ENCODE data around the gene HOMER3. TPM values are rescaled to one million over a fixed set of nuclear protein-coding genes. Genes with fewer than 3 reads are reported as not detected.
"Not testable (repeated sequence)": the region's sequence is repeated elsewhere in the genome, so short reads cannot be mapped to it uniquely, and the experiment has no call there.

The HOMER3 gene
- total RNA-seq, 2 donors from 2014 or later, result 28.8 to 37.0 TPM

- intact Hi-C loops (cut with DNase I), result no loop called here
- DNase-seq (ENCODE audit: low spot score), result peak; percentile 79
Observed at GRCh38 chr19:18906605-18907519, 34.2 kb downstream of the HOMER3 start.

GRCh38 chr19:18905513-18906236, 35.3 kb downstream of the HOMER3 start:
- peak; percentile 76 for DNase-seq (ENCODE audit: low spot score)

DNA sequence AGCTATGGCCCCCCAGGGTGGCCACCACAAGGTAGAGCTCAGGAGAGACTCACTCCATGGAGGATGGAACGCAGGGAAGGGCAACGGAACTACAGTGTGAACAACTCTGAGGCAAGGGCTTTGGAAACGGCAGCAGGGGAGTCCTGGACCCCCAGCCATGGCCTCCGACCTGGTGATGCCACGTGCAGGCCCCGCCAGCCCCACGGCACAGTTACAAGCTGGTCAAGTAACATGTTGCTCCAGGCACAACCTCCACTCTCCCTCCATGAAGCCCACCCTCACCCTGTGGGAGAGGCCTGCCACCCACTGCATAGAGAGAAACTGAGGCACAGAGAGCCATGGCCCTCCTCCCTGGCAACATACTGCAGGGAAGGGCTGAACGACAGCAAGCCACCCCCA, 36.0 kb downstream of the HOMER3 start:
- no peak for DNase-seq (ENCODE audit: low spot score)
- intact Hi-C loops (cut with DNase I), result no loop called here

More at GRCh38 chr19:18905513-18906236, 35.3 kb downstream of the HOMER3 start:
- intact Hi-C loops (cut with DNase I), result no loop called here

DNA sequence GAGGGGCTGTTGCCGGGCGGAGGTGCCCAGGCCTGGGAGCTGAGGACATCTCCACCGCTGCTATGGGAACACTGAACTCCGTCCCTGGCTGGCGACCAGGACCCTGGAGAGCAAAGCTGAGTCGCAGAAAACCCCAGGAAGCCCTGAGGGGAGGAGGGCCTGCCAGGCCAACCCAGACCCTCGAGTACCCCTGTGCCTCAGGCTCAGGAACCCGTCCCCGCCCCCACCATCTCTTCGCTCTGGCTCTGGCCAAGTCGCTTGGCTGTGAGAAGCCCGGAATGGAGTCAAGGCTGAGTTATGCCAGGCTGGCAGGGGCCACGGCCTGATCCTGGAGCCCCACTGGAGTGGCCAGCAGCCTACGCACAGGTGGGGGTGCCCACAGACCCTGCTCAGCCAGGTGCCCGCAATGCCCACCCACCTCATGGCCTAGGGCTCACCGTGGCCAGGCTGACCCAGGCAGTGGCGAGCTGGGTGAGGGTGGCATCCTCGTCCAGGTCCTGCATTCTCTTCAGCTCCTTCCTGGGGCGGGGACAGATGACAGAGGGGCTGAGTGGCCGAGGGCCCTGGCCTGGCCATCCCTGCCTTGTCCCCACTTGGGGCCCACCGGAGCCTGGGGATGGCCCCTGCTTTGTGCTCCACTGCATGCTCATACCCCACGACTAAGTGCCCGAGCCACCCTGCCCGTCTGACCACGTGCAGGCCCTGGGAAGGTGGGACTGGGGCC, 36.5 kb downstream of the HOMER3 start:
- intact Hi-C loops (cut with DNase I), result loop anchor here in 1 of 2 donors (5.0 kb wide), 1 partner anchor 392 kb away; no protein-coding TSS in a partner anchor
- DNase-seq (ENCODE audit: low spot score), result no peak

DNA sequence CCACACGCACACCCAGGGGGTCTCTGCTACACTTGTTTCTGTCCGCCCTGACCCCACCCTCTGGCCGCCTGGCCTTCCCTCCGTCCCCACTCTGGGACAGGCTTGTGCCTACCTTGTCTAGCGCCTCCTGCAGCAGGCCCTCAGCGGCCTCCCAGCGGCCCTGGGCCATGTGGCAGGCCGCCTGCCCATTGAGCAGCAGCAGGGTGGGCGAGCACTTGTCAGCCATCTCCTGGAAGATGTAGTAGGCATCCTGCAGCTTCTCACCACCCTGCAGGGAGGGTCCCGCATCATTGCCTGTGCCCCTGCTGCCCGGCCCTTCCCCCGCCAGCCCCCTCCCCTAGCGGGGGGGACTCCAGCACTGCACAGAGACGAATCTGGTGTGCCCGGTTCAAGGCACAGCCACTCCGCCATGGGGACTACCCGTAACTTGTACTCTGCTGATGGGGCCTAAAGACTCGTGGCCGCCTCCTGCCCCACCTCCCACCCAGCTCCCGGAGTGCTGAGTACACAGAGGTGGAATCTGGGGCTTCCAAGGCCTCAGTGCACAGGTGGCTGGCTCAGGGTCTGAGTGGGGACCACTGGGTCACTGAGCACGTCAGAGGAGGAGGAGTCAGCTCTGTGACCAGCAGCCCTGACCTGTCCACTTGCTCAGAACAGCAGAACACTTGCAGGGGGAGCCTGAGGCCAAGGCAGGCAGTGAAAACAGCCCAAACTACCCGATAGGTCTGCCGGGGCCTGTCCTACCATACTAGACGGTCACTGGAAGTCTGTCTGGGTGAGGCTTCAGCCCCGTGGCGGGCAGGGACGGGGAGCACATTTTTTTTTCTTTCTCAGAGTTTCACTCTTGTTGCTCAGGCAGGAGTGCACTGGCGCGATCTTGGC, 37.6 kb downstream of the HOMER3 start:
- DNase-seq (ENCODE audit: low spot score), result no peak
- intact Hi-C loops (cut with DNase I), result loop anchor here in 1 of 2 donors (5.0 kb wide), 1 partner anchor 391 kb away; no protein-coding TSS in a partner anchor

DNA sequence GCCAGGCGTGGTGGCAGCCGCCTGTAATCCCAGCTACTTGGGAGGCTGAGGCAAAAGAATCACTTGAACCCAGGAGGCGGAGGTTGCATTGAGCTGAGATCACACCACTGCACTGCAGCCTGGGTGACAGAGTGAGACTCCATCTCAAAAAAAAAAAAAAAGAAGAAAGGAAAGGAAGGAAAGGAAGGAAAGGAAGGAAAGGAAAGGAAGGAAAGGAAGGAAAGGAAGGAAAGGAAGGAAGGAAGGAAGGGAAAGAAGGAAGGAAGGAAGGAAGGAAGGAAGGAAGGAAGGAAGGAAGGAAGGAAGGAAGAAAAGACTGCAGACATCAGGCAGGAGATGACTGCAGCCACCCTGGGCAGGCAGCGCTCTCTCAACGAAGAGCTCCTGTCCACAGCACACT, 38.5 kb downstream of the HOMER3 start:
- intact Hi-C loops (cut with DNase I), result loop anchor here in 1 of 2 donors (5.0 kb wide), 1 partner anchor 390 kb away; no protein-coding TSS in a partner anchor
- DNase-seq (ENCODE audit: low spot score), result not testable (repeated sequence)

DNA sequence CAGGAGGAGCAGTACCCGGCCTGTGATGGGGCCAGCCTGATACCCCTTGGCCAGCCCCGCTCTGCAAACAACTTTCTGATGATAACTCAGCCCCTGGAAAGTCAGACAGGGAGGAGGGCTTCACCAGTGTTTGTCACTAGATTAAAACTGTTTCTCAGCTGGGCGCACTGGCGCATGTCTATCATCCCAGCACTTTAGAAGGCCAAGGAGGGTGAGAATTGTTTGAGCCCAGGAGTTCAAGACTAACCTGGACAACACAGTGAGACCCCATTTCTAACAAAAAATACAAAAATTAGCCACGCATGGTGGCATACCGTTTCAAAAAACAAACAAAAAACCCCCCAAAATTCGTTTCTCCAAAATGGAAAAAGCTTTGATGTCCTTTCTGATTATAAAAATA, 39.5 kb downstream of the HOMER3 start:
- intact Hi-C loops (cut with DNase I), result loop anchor here in 1 of 2 donors (5.0 kb wide), 1 partner anchor 389 kb away; no protein-coding TSS in a partner anchor
- no peak for DNase-seq (ENCODE audit: low spot score)

- DNase-seq (ENCODE audit: low spot score), result no peak
- intact Hi-C loops (cut with DNase I), result loop anchor here in 1 of 2 donors (5.0 kb wide), 1 partner anchor 389 kb away; no protein-coding TSS in a partner anchor
Observed at GRCh38 chr19:18900700-18901481, 40.1 kb downstream of the HOMER3 start.

DNA sequence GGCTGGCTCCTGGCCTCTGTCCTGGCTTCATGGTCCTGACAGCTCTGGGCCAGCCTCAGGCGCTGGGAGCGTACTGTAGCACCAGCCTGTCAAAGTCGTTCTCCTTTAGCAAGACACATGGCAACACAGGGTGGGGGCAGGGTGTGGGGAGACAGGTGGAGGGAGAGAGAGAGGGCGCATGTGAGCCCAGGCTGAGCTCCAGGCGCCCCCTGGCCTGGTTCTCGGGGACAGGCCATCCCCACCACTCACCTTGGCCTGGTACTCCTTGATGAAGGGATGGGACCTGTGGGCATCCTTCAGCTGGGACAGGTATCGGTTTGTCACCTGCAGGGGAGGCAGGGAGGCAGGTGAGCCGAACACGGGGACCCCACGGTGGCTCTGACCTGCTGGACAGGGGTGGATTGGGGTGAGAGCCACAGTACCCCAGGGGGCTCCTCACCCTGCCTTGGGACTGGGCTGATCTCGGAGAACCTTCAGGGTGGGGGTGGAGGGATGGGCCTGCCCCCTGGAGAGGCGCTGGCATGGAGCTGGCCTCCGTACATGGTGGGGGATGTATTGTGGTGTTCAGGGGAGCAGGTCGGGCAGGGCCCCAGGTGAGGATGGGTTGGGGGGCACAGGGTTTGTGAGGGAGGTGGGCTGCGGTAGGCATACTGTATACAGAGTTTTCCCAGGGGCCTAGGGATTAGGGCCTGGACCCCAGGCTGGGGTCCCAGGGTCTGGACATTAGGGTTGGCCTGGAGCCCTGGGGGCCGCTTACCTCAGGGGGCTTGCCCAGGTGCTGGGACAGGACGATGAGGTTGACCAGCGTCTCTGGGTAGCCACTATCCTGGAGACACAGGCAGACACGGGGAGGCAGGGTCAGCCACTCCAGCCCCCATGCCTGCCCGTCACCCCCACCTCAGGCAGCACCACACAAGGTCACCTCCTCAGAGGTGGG, 41.1 kb downstream of the HOMER3 start:
- no peak for DNase-seq (ENCODE audit: low spot score)
- intact Hi-C loops (cut with DNase I), result loop anchor here in 1 of 2 donors (5.0 kb wide), 1 partner anchor 388 kb away; no protein-coding TSS in a partner anchor

- DNase-seq (ENCODE audit: low spot score), result no peak
- intact Hi-C loops (cut with DNase I), result no loop called here
Observed at GRCh38 chr19:18898607-18899408, 42.2 kb downstream of the HOMER3 start.

DNA sequence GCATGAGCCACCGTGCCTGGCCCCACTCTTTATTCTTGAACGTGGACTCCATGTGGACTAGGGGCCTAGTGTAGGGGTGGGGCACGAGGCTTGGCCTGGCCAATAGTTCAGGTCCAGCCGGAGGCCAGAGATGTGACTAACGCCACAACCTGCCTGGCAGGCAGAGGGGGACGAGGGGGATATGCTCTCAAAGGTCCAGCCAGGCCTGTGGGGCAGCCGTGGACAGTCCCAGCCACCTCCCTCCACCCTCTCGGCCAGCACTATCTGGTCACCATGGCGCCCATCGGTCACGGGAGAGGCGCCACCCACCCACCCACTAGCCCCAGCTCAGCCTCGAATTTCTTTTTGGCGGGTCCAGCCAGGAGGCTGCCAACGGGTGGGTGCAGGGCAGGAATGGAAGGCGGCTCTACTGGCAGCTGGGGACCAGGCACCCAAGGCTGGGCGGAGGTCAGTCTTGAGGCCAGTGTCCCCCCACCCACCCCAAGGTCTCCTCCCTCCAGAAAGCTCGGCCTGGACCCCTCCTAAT, 42.9 kb downstream of the HOMER3 start:
- intact Hi-C loops (cut with DNase I), result no loop called here
- no peak for DNase-seq (ENCODE audit: low spot score)

- no peak for DNase-seq (ENCODE audit: low spot score)
- intact Hi-C loops (cut with DNase I), result no loop called here
Observed at GRCh38 chr19:18897094-18898029, 43.7 kb downstream of the HOMER3 start.

- intact Hi-C loops (cut with DNase I), result no loop called here
Observed at GRCh38 chr19:18896421-18896841, 44.6 kb downstream of the HOMER3 start.

DNA sequence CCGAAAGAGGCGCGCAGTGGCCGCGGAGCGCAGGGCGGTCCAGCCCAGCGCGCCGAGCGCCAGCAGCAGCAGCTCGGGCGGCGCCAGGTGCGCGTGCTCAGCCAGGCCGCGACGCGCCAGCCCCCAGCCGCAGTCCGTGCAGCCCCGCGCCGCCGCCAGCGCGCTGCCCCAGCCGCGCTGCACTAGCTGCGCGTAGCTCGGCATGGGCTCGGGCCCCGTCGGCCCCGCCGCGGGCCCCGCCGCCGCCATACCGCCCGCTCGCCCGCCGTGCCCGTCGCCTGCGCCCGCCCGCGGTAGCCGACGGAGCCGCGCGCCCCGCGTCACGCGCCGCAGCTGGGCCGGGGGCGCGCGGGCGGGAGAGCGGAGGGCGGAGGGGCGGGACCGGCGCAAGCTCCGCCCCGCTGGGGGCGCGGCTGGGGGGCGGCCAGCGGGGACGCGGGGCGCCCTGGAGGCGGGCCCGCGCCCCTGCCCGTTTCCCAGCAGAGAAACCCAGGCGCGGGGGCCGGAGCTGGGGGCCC, 45.1 kb downstream of the HOMER3 start, which contains the start of gene CERS1:
Gene CERS1, minus strand, starts transcription at position 335 of the 518 bp plus-strand sequence. Its CDS starts 86 bp downstream, at position 249.
- intact Hi-C loops (cut with DNase I), result no loop called here
- no peak for DNase-seq (ENCODE audit: low spot score)

More at GRCh38 chr19:18896421-18896841, 44.6 kb downstream of the HOMER3 start:
- DNase-seq (ENCODE audit: low spot score), result no peak

All from posterior vena cava (tissue), 2 donors.